Karpas-422 (cell line): ENCODE measurements around the gene SMOC2. TPM values are rescaled to one million over a fixed set of nuclear protein-coding genes. Genes with fewer than 3 reads are reported as not detected.

ENCODE experiments used
- DNase-seq: peaks from one replicate; pipeline ENCODE4 v3.0.0-alpha.2; 2015
- H2AFZ ChIP-seq: fragments of 200-600 bp; sonication (generic); 2 replicates; pipeline ENCODE4 v1.6.1; 2014; ENCODE audit warnings: antibody characterized with exemption, low read length, mixed read lengths
- H3K27ac ChIP-seq: fragments of 200-600 bp; sonication (generic); 2 replicates; pipeline ENCODE4 v1.5.1; 2014; ENCODE audit warnings: mild to moderate bottlenecking, low read length, moderate library complexity
- H3K27me3 ChIP-seq: fragments of 200-600 bp; sonication (generic); 2 replicates; pipeline ENCODE4 v1.6.1; 2014; ENCODE audit warnings: low read length, mixed read lengths
- H3K36me3 ChIP-seq: fragments of 200-600 bp; sonication (generic); 2 replicates; pipeline ENCODE4 v1.6.1; 2014; ENCODE audit warnings: low read length, mixed read lengths; ENCODE audit not compliant: insufficient read depth
- H3K4me1 ChIP-seq: fragments of 200-600 bp; sonication (generic); 2 replicates; pipeline ENCODE4 v1.6.1; 2014; ENCODE audit warnings: mild to moderate bottlenecking, low read length, mixed read lengths
- H3K4me2 ChIP-seq: fragments of 200-600 bp; sonication (generic); 2 replicates; pipeline ENCODE4 v1.6.1; 2014; ENCODE audit warnings: low read length, low read depth, mild to moderate bottlenecking; ENCODE audit not compliant: poor library complexity, severe bottlenecking
- H3K4me3 ChIP-seq: fragments of 200-600 bp; sonication (generic); 2 replicates; pipeline ENCODE4 v1.5.1; 2014; ENCODE audit warnings: mild to moderate bottlenecking, antibody characterized with exemption, low read length, mixed read lengths
- H3K79me2 ChIP-seq: fragments of 200-600 bp; sonication (generic); 2 replicates; pipeline ENCODE4 v1.6.1; 2014; ENCODE audit warnings: mild to moderate bottlenecking, low read length, mixed read lengths
- H3K9ac ChIP-seq: fragments of 200-600 bp; sonication (generic); 2 replicates; pipeline ENCODE4 v1.6.0; 2014; ENCODE audit warnings: low read length
- H3K9me2 ChIP-seq: fragments of 200-600 bp; sonication (generic), shearing (Covaris generic); replicated peaks from 2 replicates; pipeline ENCODE4 v1.6.0; 2014; ENCODE audit warnings: mild to moderate bottlenecking, low read length, moderate library complexity; ENCODE audit not compliant: insufficient read depth
- H3K9me3 ChIP-seq: fragments of 300-700, 200-600 bp; sonication (generic); 2 replicates; pipeline ENCODE4 v1.6.1; 2014; ENCODE audit warnings: low read length, mixed read lengths
- H4K20me1 ChIP-seq: fragments of 200-600 bp; sonication (generic); 2 replicates; pipeline ENCODE4 v1.6.1; 2014; ENCODE audit warnings: mild to moderate bottlenecking, antibody characterized with exemption, low read length, low read depth; ENCODE audit not compliant: insufficient read depth
- total RNA-seq: library from RNA; depleted of rRNA; stranded (reverse); fragments of >200 nt; shearing (Covaris generic); gene quantifications from 2 replicates; pipeline ENCODE4 v1.2.3, GENCODE V29; 2014; ENCODE audit warnings: low replicate concordance

SMOC2 gene
- total RNA-seq, 1 experiment from 2014 or later = not detected

DNA sequence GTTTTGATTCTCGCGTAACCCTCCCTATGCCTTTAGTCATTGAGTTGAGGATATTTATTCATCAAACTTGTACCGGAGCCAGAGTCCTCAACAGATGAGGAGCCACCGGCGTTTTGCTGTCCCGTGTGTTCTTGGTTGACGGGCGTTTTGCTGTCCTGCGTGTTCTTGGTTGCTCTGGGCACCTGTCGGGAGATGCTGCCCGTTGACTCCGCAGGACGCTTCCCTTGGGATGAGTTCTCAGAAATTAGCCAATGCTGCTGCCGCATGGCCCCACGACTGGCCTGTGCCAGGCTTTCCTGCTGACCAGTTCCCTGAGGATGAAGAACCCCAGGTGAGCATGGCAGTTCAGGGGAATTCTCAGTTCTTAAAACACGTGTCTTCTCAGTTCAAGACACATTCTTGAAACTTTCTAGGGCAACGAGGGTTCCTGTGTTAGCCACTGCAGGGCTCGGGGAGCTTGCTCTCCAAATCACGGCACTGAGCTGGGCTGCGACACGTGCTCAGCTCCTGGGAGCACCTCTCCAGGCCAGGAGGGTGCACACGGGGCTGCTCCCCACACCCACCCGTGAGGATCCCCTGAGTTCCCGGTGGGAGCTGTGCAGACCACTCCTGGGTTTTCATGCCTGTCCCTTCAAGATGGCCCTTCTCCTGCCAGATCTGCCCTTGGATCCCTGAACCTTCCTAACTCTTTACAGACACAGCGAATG, 265.6 kb downstream of the SMOC2 start:
- no peak for DNase-seq
- Histone ChIP-seq H3K27me3 (no peaks in the 10 kb centered on the region), H3K9me3 (no peaks in the 10 kb centered on the region), H3K36me3 (no peaks in the 10 kb centered on the region), H3K4me1 (no peaks in the 10 kb centered on the region), H3K79me2 (no peaks in the 10 kb centered on the region), H3K9ac (no peak overlapping the region), H4K20me1 (no peaks in the 10 kb centered on the region), H2AFZ (no peak overlapping the region), H3K9me2 (no peaks in the 10 kb centered on the region), H3K4me3 (no peak overlapping the region), H3K27ac (no peak overlapping the region), H3K4me2 (no peak overlapping the region)

DNA sequence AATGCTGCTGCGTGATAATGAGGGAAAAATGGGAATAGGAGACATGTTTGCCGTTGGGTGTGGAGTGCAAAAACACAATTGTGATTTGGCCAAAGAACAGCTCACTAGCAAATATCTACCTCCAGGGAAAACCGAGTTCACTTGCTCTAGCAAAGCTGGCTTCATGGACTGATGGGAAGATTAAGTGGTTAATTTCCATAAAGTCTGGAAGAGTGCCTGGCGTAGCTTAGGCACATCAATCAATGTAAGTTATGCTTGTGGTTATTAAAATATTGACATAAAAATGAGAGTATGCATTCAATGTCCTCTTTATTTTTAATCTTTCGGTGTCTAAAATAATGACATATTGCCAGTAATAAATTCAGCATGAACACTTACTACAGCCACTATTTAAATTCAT, 267.5 kb downstream of the SMOC2 start:
- H4K20me1 ChIP-seq = no peaks in the 10 kb centered on the region
- no peaks in the 10 kb centered on the region for H3K79me2 ChIP-seq
- H3K4me2 ChIP-seq = no peak overlapping the region
- H3K27me3 ChIP-seq = no peaks in the 10 kb centered on the region
- no peak overlapping the region for H3K9ac ChIP-seq
- no peak overlapping the region for H3K4me3 ChIP-seq
- H3K27ac ChIP-seq = no peak overlapping the region
- no peaks in the 10 kb centered on the region for H3K4me1 ChIP-seq
- no peaks in the 10 kb centered on the region for H3K9me3 ChIP-seq
- no peak overlapping the region for H2AFZ ChIP-seq
- no peaks in the 10 kb centered on the region for H3K36me3 ChIP-seq
- no peaks in the 10 kb centered on the region for H3K9me2 ChIP-seq
- no peak for DNase-seq

DNA sequence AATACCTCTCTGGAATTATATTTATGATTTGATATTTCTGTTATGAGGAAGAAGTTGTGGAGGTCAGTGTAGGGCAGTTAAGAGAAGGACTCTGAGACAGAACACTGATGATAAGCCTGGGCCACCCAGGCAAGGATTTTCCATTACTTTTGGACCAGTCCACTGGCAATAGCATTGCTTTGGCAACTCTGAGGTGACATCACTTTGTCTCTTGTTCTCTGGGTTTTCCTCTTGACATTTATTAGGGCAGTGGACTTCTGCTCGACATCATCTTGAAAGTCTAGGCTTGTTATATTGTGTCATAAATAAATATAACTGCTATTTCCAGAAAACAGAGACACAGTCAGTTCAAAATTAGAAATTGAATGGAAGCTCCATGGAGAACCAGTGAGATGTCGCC, 268.0 kb downstream of the SMOC2 start:
- Histone ChIP-seq H3K4me2 (no peak overlapping the region), H3K27me3 (no peaks in the 10 kb centered on the region), H3K36me3 (no peaks in the 10 kb centered on the region), H3K9me3 (no peaks in the 10 kb centered on the region), H3K4me3 (no peak overlapping the region), H3K9me2 (no peaks in the 10 kb centered on the region), H3K79me2 (no peaks in the 10 kb centered on the region), H3K9ac (no peak overlapping the region), H2AFZ (no peak overlapping the region), H4K20me1 (no peaks in the 10 kb centered on the region), H3K4me1 (no peaks in the 10 kb centered on the region), H3K27ac (no peak overlapping the region)
- no peak for DNase-seq

DNA sequence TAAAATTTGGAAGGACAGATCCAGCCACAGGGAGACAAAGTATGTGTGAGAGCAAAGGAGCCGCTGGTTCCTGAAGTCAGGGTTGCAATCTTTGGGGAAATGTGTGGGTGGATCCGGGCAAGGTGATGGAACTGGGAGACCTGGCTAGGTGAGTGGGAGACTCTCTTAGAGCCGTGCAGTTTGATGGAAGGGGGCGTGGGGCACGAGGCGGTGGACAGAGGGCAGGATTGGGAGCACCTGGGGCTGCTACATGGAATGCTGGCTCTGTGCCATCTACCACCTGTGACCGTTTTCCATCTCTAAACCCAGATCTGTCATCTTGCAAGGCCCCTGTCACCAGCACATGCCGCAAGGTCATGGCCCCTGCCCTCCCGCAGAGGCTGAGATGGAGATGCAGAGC, 268.4 kb downstream of the SMOC2 start:
- no peak for DNase-seq
- Histone ChIP-seq H2AFZ (no peak overlapping the region), H3K4me1 (no peaks in the 10 kb centered on the region), H3K9ac (no peak overlapping the region), H3K4me3 (no peak overlapping the region), H3K9me2 (no peaks in the 10 kb centered on the region), H3K27me3 (no peaks in the 10 kb centered on the region), H3K9me3 (no peaks in the 10 kb centered on the region), H4K20me1 (no peaks in the 10 kb centered on the region), H3K79me2 (no peaks in the 10 kb centered on the region), H3K36me3 (no peaks in the 10 kb centered on the region), H3K27ac (no peak overlapping the region), H3K4me2 (no peak overlapping the region)

DNA sequence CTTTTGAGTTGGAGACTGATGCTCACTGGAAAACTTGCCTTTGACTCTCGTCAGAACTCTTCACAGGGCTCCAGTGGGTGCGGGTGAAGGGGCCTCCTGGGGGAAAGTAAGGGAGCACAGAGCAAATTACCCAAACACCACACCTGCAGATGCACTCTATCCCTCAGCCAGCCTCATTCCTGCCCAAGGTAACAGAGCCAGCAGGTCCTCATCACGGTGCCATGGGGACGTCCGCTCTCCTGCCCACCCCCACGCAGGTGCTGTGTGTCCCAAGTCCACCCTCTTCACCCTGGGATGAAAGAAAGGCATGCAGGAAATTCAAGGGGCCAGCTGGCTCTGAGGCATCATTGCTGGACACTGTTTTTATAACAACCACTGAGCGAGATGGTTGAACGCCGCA, 269.0 kb downstream of the SMOC2 start:
- no peaks in the 10 kb centered on the region for H3K79me2 ChIP-seq
- H3K27ac ChIP-seq = no peak overlapping the region
- no peaks in the 10 kb centered on the region for H4K20me1 ChIP-seq
- no peaks in the 10 kb centered on the region for H3K27me3 ChIP-seq
- H3K36me3 ChIP-seq = no peaks in the 10 kb centered on the region
- no peaks in the 10 kb centered on the region for H3K9me3 ChIP-seq
- no peaks in the 10 kb centered on the region for H3K9me2 ChIP-seq
- DNase-seq = no peak
- no peak overlapping the region for H3K4me2 ChIP-seq
- H3K4me3 ChIP-seq = no peak overlapping the region
- H2AFZ ChIP-seq = no peak overlapping the region
- no peak overlapping the region for H3K9ac ChIP-seq
- no peaks in the 10 kb centered on the region for H3K4me1 ChIP-seq

DNA sequence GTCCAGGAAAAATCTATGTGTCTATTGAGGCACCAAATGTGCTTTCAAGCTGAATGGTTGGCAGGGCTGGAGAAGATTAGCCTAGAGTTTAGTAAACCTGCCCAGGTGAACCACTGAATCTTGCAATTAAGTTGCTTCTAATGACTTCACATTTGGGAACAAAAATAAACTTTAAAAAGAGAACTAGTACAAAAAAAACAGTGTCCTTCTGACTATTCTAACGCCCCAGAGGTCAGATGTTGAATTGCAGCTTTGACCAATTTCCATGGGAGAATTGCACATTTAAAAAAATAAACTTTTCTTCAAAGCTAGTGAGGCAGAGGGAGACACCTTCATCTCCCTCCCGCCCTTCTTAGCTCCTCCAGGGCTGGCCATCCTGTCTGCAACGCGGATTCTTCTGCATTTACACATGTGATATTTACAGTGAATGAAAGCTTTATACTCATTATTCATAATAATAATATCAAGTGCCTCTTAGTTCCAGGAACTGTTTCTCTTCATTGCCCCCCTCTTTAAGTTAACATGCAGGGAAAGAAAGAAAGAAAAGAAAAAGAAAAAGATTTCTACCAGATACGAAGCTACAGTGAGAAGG, 270.2 kb downstream of the SMOC2 start:
- Histone ChIP-seq H2AFZ (no peak overlapping the region), H3K79me2 (no peaks in the 10 kb centered on the region), H3K9me2 (no peaks in the 10 kb centered on the region), H3K36me3 (no peaks in the 10 kb centered on the region), H3K27me3 (no peaks in the 10 kb centered on the region), H3K4me2 (no peak overlapping the region), H3K9me3 (no peaks in the 10 kb centered on the region), H3K27ac (no peak overlapping the region), H3K9ac (no peak overlapping the region), H3K4me1 (no peaks in the 10 kb centered on the region), H3K4me3 (no peak overlapping the region), H4K20me1 (no peaks in the 10 kb centered on the region)
- DNase-seq = peak; percentile 61

DNA sequence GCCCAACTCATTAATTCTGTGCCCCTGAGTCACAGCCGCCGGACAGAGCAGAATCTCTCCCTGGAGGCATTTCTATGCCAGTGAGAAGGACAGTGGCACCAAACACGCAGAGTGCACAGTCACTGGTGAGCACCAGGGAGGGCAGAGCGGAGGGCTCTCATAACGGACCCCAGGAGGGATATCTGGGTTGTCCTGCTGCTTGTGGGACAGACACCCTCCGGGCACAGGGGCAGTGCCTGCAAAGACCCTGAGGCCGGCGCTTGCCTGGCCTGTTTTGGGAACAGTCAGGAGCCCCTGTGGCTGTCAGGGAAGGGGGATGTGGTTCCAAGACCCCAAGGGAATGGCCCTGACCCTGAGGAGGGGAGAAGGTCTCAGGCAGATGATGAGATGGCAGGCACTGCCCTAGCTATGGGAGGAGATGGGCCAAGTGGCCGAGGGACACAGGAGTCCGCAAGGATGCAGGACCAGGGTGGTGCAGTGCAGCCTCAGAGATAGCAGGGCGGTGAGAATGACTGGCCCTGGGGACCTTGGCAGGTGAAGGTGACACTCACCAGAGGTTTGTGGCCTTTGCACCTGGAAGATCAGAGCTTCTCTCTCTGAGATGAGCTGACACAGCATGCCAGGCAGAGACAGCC, 270.8 kb downstream of the SMOC2 start:
- Histone ChIP-seq H4K20me1 (no peaks in the 10 kb centered on the region), H3K27me3 (no peaks in the 10 kb centered on the region), H3K4me2 (no peak overlapping the region), H3K4me1 (no peaks in the 10 kb centered on the region), H3K9me3 (no peaks in the 10 kb centered on the region), H2AFZ (no peak overlapping the region), H3K36me3 (no peaks in the 10 kb centered on the region), H3K27ac (no peak overlapping the region), H3K4me3 (no peak overlapping the region), H3K9ac (no peak overlapping the region), H3K9me2 (no peaks in the 10 kb centered on the region), H3K79me2 (no peaks in the 10 kb centered on the region)
- no peak for DNase-seq

DNA sequence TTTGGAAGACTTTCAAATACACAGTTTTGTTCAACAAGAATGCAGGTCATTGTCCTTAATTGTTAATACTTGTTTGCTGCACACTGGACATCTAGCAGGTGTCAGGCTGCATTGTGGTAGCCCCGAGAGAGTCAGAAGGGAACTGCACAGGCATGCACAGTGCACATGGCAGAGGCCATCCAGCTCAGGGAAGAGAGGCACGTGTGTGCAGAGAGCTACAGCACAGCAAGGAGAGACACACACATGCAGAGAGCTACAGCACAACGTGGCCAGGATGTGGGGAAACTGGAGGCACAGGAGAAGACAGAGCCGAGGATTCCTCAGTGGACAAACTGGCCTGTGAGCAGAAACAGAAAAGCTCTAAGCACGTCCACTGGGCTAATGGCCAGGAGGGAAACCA, 272.0 kb downstream of the SMOC2 start:
- Histone ChIP-seq H3K36me3 (no peaks in the 10 kb centered on the region), H2AFZ (no peak overlapping the region), H3K4me1 (no peaks in the 10 kb centered on the region), H3K9me2 (no peaks in the 10 kb centered on the region), H3K27ac (no peak overlapping the region), H3K4me3 (no peak overlapping the region), H4K20me1 (no peaks in the 10 kb centered on the region), H3K79me2 (no peaks in the 10 kb centered on the region), H3K27me3 (no peaks in the 10 kb centered on the region), H3K4me2 (no peak overlapping the region), H3K9me3 (no peaks in the 10 kb centered on the region), H3K9ac (no peak overlapping the region)
- DNase-seq = no peak
